Inferior parietal cortex (tissue), 1 donor: Measurements from ENCODE around the gene YAP1.

ENCODE experiments used
- DNase-seq: peaks from one replicate; pipeline ENCODE4 v3.0.0-alpha.2; 2016; ENCODE audit errors: extremely low spot score

YAP1 gene

GRCh38 chr11:102109896-102110760 is at the start of gene YAP1:
Gene YAP1 (plus strand): TSS chr11:102110447. CDS start chr11:102110849, 402 bp downstream.
- DNase-seq: peak; percentile 29

- DNase-seq: no peak
Measured at GRCh38 chr11:102061276-102061675, 49.0 kb upstream of the YAP1 start.

GRCh38 chr11:102062106-102062505 is 48.1 kb upstream of the YAP1 start:
- DNase-seq: no peak

- DNase-seq: no peak
Measured at GRCh38 chr11:102064316-102064715, 45.9 kb upstream of the YAP1 start.

GRCh38 chr11:102070766-102071165 is 39.5 kb upstream of the YAP1 start:
- DNase-seq: no peak

GRCh38 chr11:102071497-102072472 is 38.5 kb upstream of the YAP1 start:
- no peak for DNase-seq

GRCh38 chr11:102073253-102073652 is 37.0 kb upstream of the YAP1 start:
- no peak for DNase-seq

- no peak for DNase-seq
Measured at GRCh38 chr11:102079625-102080024, 30.6 kb upstream of the YAP1 start.

- DNase-seq: no peak
Measured at GRCh38 chr11:102081313-102081712, 28.9 kb upstream of the YAP1 start.

GRCh38 chr11:102085864-102086551 is 24.2 kb upstream of the YAP1 start:
- DNase-seq: no peak

GRCh38 chr11:102097186-102097585 is 13.1 kb upstream of the YAP1 start:
- no peak for DNase-seq

GRCh38 chr11:102099755-102100154 is 10.5 kb upstream of the YAP1 start:
- no peak for DNase-seq

GRCh38 chr11:102108734-102109440 is 1.4 kb upstream of the YAP1 start:
- DNase-seq: no peak

GRCh38 chr11:102110761-102111010 is 439 bp downstream of the YAP1 start:
- no peak for DNase-seq

GRCh38 chr11:102111011-102111786 is 952 bp downstream of the YAP1 start:
- DNase-seq: no peak

- DNase-seq: no peak
Measured at GRCh38 chr11:102111787-102112508, 1.7 kb downstream of the YAP1 start.

- DNase-seq: no peak
Measured at GRCh38 chr11:102112509-102112821, 2.2 kb downstream of the YAP1 start.

- DNase-seq: no peak
Measured at GRCh38 chr11:102114032-102114431, 3.8 kb downstream of the YAP1 start.

- no peak for DNase-seq
Measured at GRCh38 chr11:102115557-102115956, 5.3 kb downstream of the YAP1 start.
